Measurements from ENCODE around the gene TOPBP1. TPM values are rescaled to one million over a fixed set of nuclear protein-coding genes. Genes with fewer than 3 reads are reported as not detected.

The TOPBP1 gene
- total and polyA plus RNA-seq, 9 of the 15 experiments (the other 6 are each of a cell fraction or from before 2014, with no cell fraction given), result 16.6 to 77.6 (median 58.2) TPM

DNA sequence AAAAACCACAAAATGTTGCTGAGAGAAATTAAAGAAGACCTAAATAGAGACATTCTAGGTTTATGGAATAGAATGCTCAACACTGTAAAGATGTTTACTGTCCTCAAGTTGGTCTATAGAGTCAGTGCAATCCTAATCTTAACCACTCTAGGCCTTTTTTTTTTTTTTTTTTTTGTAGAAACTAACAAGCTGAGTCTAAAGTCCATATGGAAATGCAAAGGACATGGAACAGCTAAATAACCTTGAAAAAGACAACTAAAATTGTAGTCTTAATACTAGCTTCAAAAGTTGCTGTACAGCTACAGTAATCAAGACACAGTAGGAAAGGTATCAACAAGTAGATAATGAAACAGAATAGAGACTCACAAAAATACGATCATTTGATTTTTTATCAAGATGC lies 55.4 kb downstream of the TOPBP1 start:
- H3K36me3 ChIP-seq (ENCODE audit: control insufficient read depth, insufficient read depth, low read length), result peaks cover 68% of the 10 kb centered on the region
- DNase-seq (ENCODE audit: extremely low read depth in 1 of 4, low spot score in 3 of 4) (no peak), ATAC-seq (no peak), FAIRE-seq (no peak)
- intact Hi-C loops (cut with micrococcal nuclease) (no loop called here), in situ Hi-C loops (cut with MboI) (no loop called here)
- no peak overlapping the region for H3K4me3 ChIP-seq
- H3K79me2 ChIP-seq (ENCODE audit: control insufficient read depth, insufficient read depth, low read length), result no peaks in the 10 kb centered on the region
- H3K4me2 ChIP-seq (ENCODE audit: insufficient read depth, low read length), result no peak overlapping the region
- no peak overlapping the region for H2AFZ ChIP-seq (ENCODE audit: low read depth, low read length)
- POLR2A ChIA-PET, result interaction anchor here (1.0 kb wide), 1 partner anchor 24 kb away, joined by 3 read pairs; no protein-coding TSS in a partner anchor
- no peaks in the 10 kb centered on the region for H3K4me1 ChIP-seq (replicated peaks in 1 of 2; ENCODE audit: control insufficient read depth in 2 of 2, insufficient read depth in 2 of 2, low read length in 2 of 2)
- TF ChIP-seq POLR2H (tag; IDR thresholded peaks at IDR 0.05; ENCODE audit: low read depth) (no peak), RAD51 (IDR thresholded peaks at IDR 0.05; ENCODE audit: borderline replicate concordance, low read depth) (no peak), ZNF717 (CRISPR knock-in tag; IDR thresholded peaks at IDR 0.05) (no peak), ILK (tag; IDR thresholded peaks at IDR 0.05; ENCODE audit: borderline replicate concordance, low read depth) (no peak), PREB (CRISPR knock-in tag; IDR thresholded peaks at IDR 0.05) (no peak), TRIM24 (IDR thresholded peaks at IDR 0.05) (no peak), FOXK1 (CRISPR knock-in tag; IDR thresholded peaks at IDR 0.05; ENCODE audit: borderline replicate concordance) (no peak), HINFP (tag; conservative IDR thresholded peaks at IDR 0.05; ENCODE audit: low read depth) (no peak)
- TF ChIP-seq, protein P1, sequence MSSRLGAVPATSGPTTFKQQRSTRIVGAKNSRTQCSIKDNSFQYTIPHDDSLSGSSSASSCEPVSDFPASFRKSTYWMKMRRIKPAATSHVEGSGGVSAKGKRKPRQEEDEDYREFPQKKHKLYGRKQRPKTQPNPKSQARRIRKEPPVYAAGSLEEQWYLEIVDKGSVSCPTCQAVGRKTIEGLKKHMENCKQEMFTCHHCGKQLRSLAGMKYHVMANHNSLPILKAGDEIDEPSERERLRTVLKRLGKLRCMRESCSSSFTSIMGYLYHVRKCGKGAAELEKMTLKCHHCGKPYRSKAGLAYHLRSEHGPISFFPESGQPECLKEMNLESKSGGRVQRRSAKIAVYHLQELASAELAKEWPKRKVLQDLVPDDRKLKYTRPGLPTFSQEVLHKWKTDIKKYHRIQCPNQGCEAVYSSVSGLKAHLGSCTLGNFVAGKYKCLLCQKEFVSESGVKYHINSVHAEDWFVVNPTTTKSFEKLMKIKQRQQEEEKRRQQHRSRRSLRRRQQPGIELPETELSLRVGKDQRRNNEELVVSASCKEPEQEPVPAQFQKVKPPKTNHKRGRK (tag; IDR thresholded peaks at IDR 0.05), result no peak
- H3K9ac ChIP-seq (ENCODE audit: insufficient read depth in 1 of 2, low read depth in 2 of 2, low read length in 2 of 2), result no peak overlapping the region
- BruUV-seq (replicated peaks), result no TSS peak
- no peak overlapping the region for H3K27ac ChIP-seq (ENCODE audit: extremely low read depth, low read depth, low read length)
- no peaks in the 10 kb centered on the region for H3K27me3 ChIP-seq (ENCODE audit: control insufficient read depth in 2 of 2, insufficient read depth in 2 of 2, low read length in 2 of 2)
- CTCF ChIA-PET (ENCODE audit: low intra/inter-chr PET ratio), result no interaction called here
- 91% methylated on average over 1 of the region's 1 CpG for WGBS (ENCODE audit: insufficient coverage, low coverage, missing lambda C conversion rate)
- H3K9me1 ChIP-seq (ENCODE audit: control insufficient read depth, insufficient read depth, low read length), result no peaks in the 10 kb centered on the region
- H4K20me1 ChIP-seq (replicated peaks; ENCODE audit: control insufficient read depth, insufficient read depth, low read length), result no peaks in the 10 kb centered on the region
- no peaks in the 10 kb centered on the region for H3K9me3 ChIP-seq (replicated peaks; ENCODE audit: control insufficient read depth, insufficient read depth, low read depth, low read length)
